GM18870 (cell line): ENCODE measurements around the gene ZNF180.
"Not testable (repeated sequence)": the region's sequence is repeated elsewhere in the genome, so short reads cannot be mapped to it uniquely, and the experiment has no call there.

Experiments
- ATAC-seq: cut with Tn5 transposase; IDR thresholded peaks from one replicate; pipeline ENCODE4 v1.9.1; 2021; ENCODE audit warnings: moderate library complexity; ENCODE audit not compliant: unreplicated experiment

ZNF180 gene

GRCh38 chr19:44499962-44500949 is at the start of gene ZNF180:
Gene ZNF180, minus strand, starts transcription at chr19:44500522. Its CDS starts 3,188 bp downstream, at chr19:44497334.
- peak; percentile 92 for ATAC-seq

GRCh38 chr19:44549507-44549906 is 49.2 kb upstream of the ZNF180 start:
- no peak for ATAC-seq

DNA sequence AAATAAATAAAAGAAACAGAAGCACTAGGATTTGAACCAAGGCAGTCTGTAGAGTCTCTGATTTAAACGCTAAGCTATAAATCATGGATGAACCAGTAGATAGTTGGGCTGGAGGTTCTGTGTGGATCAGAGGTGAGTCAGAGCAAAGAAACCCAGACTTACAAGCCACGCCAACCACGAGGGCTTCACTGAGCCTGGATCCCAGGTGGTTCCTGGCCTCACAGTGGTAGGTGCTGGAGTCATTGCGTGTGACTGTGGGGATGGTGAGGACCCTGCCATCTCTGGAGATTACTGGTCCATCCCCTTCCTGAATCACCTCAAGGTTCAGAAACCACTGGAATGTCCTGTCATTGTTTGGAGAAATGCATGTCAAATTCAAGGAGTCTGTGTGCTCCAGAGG is 48.4 kb upstream of the ZNF180 start:
- ATAC-seq, result no peak

DNA sequence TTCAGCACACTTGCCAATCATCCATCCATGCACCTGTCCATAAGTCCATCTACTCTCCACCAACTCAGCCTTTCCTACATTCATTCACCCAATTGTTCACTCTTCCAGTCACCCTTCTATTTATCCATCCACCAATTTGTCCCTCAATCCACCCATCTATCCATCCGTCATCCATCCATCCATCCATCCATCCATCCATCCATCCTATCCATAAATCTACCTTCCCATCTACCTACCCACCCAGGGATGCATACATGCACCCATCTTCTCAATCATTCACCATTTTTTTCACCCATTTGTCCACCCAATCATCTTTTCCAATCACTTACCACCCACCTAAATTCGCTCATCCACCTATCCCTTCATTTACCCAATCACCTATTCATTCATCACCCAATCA is 43.7 kb upstream of the ZNF180 start:
- no peak for ATAC-seq

DNA sequence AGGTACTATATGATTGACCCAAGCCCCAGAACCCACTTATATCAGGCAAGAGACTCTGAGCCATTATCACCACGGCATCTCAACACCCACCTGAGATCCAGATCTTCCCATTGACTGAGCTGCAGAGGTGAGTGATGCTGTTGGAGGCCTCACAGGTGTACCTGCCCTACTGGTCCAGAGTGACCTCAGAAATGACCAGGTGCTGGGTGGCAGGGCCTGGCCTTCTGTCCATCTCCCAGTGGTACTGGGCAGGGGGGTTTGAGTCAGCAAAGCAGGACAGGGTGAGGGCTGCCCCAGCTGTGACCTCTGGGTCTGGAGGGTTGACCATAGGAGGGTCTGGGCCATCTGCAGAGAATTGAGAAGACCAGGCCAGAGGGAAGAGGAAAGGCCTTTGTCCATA is 42.3 kb upstream of the ZNF180 start:
- no peak for ATAC-seq

DNA sequence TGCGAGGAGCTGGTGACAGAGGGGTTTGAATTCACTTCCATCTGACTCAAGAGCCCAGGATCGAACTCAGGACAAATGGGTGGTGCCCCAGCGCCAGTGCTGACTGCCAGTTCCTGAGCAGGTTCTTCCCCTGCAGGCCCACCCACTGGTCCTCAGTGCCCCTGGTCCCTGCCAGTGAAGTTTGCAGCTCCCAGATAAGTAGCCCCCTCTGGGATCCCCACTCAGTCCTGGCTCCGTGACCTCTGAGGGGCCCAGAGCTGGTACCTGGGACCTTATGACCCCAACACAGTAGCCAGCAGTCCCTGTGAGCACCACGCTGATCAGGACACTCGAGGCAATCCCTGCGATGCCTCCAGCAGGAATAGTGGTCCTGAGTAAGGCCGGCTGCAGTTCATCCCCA is 40.4 kb upstream of the ZNF180 start:
- no peak for ATAC-seq

- ATAC-seq, result no peak
Measured at GRCh38 chr19:44539991-44540390, 39.7 kb upstream of the ZNF180 start.

DNA sequence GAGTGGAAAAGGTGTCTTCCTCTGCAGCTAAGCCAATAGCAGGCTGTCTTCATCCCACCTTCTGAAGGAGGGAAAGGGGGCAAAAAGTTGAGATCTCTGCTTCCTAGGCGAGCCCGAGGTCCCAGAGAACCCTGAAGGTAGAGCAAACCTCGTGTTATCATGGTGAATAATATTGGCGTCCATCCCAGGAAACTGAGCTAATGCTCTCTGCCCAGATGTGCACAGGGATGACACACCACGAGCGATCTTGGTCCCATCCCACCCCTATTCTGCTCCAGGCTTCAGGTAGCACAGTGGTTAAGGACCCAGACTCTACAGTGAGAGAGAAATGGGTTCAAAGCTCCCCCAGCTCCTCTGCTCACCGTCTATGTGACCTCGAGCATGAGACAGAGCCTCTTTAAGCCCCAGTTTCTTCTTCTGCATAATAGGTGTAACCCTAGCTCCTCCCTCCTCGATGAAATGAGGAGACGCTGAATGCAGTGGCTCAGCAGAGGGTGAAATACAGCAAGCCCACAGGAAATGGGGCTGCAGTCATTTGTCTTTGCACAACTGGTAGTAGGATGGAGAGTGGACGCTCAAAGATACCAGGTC is 39.0 kb upstream of the ZNF180 start:
- ATAC-seq, result no peak

DNA sequence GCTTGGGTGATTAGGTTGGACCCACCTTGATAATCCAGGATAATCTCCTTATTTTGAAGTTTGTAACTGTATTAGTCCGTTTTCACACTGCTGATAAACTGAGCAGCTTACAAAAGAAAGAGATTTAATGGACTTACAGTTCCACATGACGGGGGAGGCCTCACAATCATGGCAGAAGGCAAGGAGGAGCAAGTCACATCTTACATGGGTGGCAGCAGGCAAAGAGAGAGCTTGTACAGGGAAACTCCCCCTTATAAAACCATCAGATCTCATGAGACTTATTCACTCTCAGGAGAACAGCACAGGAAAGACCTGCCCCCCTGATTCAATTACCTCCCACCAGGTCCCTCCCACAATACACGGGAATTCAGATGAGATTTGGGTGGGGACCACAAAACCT is 35.0 kb upstream of the ZNF180 start:
- not testable (repeated sequence) for ATAC-seq

DNA sequence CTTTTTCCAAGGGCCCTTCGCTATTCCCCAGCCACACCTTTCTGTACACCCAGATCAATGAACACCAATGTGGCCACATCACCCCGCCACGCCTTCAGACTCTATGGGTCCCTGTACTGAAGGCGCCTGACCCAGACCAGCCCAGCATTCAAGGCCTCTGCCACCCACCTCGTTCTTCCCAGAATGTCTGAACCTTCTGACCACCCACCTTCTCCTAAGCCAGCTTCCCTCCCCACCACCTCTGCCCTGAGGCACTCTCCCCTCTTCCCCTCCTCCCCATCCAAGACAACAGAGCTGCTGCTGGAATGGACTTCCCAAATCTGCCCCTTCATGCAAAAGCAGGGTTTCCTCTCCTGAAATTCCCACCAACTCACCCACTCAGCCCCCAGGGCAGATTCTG is 32.5 kb upstream of the ZNF180 start:
- no peak for ATAC-seq

GRCh38 chr19:44530777-44531176 is 30.5 kb upstream of the ZNF180 start:
- ATAC-seq, result no peak

GRCh38 chr19:44529536-44529935 is 29.2 kb upstream of the ZNF180 start, which contains the start of gene CEACAM20:
Gene CEACAM20, minus strand, starts transcription at chr19:44529675. Its CDS starts 166 bp downstream, at chr19:44529509.
- no peak for ATAC-seq

DNA sequence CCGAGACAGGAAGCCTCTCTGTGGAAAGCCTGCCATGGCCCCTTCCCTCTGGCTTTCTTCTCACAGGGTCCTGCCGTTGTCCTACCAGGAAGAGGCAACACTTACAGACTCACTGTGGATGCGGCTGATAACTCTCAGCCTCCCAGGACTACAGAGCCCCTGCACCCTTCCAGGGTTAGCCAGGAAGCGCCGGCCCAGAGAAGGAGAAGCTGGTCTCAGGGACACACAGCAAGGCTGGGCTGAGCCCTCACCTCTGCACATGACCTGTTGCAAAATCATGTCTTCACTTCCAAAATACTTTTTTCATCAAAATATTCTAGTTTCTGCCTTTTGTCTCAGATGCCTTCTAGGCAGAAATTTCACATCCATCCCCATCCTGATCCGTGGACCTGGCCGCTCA is 27.2 kb upstream of the ZNF180 start:
- no peak for ATAC-seq

GRCh38 chr19:44525721-44526430 is 25.6 kb upstream of the ZNF180 start:
- ATAC-seq, result no peak

DNA sequence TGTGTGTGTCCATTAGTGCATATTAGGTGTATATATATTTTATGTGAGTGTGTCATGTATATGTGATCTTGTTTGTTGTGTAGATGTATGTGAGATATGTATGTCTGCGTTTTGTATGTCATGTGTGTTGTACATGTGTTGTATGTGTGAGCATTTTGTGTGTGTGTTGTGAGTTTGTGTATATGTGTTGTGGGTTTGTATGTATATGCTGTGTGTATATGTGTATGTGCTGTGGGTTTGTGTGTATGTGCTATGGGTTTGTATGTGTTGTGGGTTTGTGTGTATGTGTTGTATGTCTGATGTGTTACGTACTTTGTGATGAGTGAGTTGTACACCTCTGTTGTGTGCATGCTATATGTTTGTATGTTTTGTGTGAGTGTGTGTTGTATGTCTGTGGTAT is 21.0 kb upstream of the ZNF180 start:
- ATAC-seq, result no peak

- no peak for ATAC-seq
Measured at GRCh38 chr19:44517146-44517545, 16.8 kb upstream of the ZNF180 start.

DNA sequence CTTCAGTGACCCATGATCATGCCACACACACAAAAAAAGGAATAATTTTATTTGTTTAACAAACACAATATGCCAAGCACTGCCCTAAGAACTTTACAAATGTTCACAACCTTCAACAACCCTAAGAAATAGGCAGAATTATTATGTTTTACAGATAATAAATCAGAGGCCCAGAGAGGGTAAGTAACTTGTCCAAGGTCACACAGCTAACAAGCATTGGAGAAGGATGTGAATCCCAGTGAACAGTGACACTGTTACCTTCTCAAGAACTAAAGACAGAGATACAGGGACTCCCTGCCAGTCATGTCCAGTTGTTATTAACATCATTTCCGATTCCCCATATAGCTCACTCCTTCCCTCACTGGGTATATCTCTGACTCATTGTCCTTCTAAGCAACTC is 15.6 kb upstream of the ZNF180 start:
- no peak for ATAC-seq

- ATAC-seq, result no peak
Measured at GRCh38 chr19:44515031-44515430, 14.7 kb upstream of the ZNF180 start.

GRCh38 chr19:44512326-44513298 is 12.3 kb upstream of the ZNF180 start:
- no peak for ATAC-seq

GRCh38 chr19:44509478-44509877 is 9.2 kb upstream of the ZNF180 start:
- ATAC-seq, result no peak
